ENCODE results near the gene CTNND2. TPM values are rescaled to one million over a fixed set of nuclear protein-coding genes. Genes with fewer than 3 reads are reported as not detected.

CTNND2 gene
- polyA plus RNA-seq, 1 donor from 2014 or later = 67.0 TPM

DNA sequence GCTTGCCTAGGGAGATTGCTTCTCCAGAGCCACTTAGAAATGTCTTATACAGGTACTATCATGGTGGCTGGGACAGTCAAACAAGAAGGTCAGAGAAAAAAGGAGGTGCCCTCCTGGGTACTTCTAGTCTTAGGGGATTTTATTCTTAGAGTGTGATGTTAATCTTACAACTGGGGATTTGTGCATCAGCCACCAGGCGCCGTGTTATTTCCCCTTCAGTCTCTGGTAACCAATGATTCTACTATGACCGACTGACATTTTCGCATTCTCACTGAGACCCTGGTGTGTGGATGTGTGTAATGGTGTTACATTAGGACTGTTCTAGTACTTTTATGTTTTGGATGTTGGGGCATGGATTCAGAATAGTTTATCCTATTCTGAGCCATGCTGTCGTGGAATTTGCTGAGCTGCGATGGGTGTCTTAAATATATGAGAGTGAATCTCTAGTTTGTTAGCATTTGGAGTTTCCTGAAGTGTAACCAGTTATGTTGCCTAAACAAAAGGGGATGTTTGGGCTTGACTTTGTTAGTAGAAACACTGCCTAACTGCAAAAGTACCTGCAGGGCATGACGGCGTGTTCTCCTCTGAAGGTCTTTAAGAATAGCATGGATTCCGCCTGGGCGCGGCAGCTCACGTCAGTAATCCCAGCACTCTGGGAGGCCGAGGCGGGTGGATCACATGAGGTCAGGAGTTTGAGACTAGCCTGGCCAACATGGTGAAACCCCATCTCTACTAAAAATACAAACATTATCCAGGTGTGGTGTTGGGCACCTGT lies 968.0 kb downstream of the CTNND2 start (continued):
- TF ChIP-seq, protein P1, sequence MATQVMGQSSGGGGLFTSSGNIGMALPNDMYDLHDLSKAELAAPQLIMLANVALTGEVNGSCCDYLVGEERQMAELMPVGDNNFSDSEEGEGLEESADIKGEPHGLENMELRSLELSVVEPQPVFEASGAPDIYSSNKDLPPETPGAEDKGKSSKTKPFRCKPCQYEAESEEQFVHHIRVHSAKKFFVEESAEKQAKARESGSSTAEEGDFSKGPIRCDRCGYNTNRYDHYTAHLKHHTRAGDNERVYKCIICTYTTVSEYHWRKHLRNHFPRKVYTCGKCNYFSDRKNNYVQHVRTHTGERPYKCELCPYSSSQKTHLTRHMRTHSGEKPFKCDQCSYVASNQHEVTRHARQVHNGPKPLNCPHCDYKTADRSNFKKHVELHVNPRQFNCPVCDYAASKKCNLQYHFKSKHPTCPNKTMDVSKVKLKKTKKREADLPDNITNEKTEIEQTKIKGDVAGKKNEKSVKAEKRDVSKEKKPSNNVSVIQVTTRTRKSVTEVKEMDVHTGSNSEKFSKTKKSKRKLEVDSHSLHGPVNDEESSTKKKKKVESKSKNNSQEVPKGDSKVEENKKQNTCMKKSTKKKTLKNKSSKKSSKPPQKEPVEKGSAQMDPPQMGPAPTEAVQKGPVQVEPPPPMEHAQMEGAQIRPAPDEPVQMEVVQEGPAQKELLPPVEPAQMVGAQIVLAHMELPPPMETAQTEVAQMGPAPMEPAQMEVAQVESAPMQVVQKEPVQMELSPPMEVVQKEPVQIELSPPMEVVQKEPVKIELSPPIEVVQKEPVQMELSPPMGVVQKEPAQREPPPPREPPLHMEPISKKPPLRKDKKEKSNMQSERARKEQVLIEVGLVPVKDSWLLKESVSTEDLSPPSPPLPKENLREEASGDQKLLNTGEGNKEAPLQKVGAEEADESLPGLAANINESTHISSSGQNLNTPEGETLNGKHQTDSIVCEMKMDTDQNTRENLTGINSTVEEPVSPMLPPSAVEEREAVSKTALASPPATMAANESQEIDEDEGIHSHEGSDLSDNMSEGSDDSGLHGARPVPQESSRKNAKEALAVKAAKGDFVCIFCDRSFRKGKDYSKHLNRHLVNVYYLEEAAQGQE (IDR thresholded peaks at IDR 0.05; ENCODE audit: borderline replicate concordance) = no peak
- TF ChIP-seq POLR2AphosphoS5 (IDR thresholded peaks at IDR 0.05) (no peak), EP300 (conservative IDR thresholded peaks at IDR 0.05; ENCODE audit: poor library complexity, severe bottlenecking) (no peak)

DNA sequence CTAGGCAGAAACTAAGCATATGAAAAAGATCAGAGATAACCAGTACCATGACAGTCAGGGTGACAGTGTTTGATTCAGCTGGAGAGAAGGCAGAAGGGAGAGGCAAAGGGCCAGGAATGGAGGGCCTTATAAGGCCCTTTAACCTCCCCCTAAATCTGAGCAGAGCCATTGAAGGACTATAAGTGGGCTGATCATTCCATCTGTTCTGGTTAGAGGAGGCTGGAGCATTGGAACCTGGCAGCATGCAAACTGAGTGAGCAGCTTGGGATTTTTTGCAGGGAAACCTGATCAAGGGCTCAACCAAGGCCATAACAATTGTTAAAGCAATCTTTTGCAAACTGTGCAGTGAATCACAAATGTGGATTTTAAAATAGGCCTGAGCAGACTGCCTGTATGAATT lies 968.7 kb downstream of the CTNND2 start:
- Histone ChIP-seq H3K36me3 (ENCODE audit: insufficient read depth, low read length) (no peaks in the 10 kb centered on the region), H3K4me2 (ENCODE audit: low read length) (no peak overlapping the region), H3K27me3 (ENCODE audit: insufficient read depth, low read depth, low read length) (no peaks in the 10 kb centered on the region), H3K79me2 (replicated peaks; ENCODE audit: insufficient read depth, low read length) (no peaks in the 10 kb centered on the region), H3F3A (ENCODE audit: insufficient read depth, low read length, poor library complexity, severe bottlenecking) (no peaks in the 10 kb centered on the region), H3K4me3 (ENCODE audit: low read length) (no peak overlapping the region), H3K9ac (ENCODE audit: low read length) (no peak overlapping the region), H3K9me3 (ENCODE audit: low read length) (no peaks in the 10 kb centered on the region), H4K20me1 (ENCODE audit: insufficient read depth) (no peaks in the 10 kb centered on the region), H2AFZ (ENCODE audit: low read depth, low read length) (no peak overlapping the region), H3K27ac (ENCODE audit: low read length) (no peak overlapping the region), H3K9me2 (ENCODE audit: insufficient read depth, low read length) (no peaks in the 10 kb centered on the region)
- TF ChIP-seq, protein P2, sequence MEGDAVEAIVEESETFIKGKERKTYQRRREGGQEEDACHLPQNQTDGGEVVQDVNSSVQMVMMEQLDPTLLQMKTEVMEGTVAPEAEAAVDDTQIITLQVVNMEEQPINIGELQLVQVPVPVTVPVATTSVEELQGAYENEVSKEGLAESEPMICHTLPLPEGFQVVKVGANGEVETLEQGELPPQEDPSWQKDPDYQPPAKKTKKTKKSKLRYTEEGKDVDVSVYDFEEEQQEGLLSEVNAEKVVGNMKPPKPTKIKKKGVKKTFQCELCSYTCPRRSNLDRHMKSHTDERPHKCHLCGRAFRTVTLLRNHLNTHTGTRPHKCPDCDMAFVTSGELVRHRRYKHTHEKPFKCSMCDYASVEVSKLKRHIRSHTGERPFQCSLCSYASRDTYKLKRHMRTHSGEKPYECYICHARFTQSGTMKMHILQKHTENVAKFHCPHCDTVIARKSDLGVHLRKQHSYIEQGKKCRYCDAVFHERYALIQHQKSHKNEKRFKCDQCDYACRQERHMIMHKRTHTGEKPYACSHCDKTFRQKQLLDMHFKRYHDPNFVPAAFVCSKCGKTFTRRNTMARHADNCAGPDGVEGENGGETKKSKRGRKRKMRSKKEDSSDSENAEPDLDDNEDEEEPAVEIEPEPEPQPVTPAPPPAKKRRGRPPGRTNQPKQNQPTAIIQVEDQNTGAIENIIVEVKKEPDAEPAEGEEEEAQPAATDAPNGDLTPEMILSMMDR (IDR thresholded peaks at IDR 0.05; ENCODE audit: poor library complexity, severe bottlenecking) = no peak
- TF ChIP-seq RAD21 (conservative IDR thresholded peaks at IDR 0.05) (no peak), SMC3 (conservative IDR thresholded peaks at IDR 0.05; ENCODE audit: poor library complexity) (no peak), TAF1 (IDR thresholded peaks at IDR 0.05; ENCODE audit: low read depth) (no peak), MXI1 (conservative IDR thresholded peaks at IDR 0.05; ENCODE audit: poor library complexity, severe bottlenecking) (no peak), EP300 (conservative IDR thresholded peaks at IDR 0.05; ENCODE audit: poor library complexity, severe bottlenecking) (no peak), POLR2AphosphoS5 (IDR thresholded peaks at IDR 0.05) (no peak), EZH2 (IDR thresholded peaks at IDR 0.05; ENCODE audit: borderline replicate concordance, insufficient read depth, low read length, poor library complexity, severe bottlenecking) (no peak)
- TF ChIP-seq, protein P1 (IDR thresholded peaks at IDR 0.05; ENCODE audit: borderline replicate concordance) = no peak
